Measurements from ENCODE around the gene MAP3K20. TPM values are rescaled to one million over a fixed set of nuclear protein-coding genes. Genes with fewer than 3 reads are reported as not detected.
"Not testable (repeated sequence)": the region's sequence is repeated elsewhere in the genome, so short reads cannot be mapped to it uniquely, and the experiment has no call there.

The MAP3K20 gene
- total RNA-seq, 6 donors from 2014 or later, result 16.3 to 41.7 (median 34.7) TPM

- Histone ChIP-seq H3K9me3 (no peaks in the 10 kb centered on the region), H3K27me3 (no peaks in the 10 kb centered on the region), H3K36me3 (peaks cover 0 to 16% (median 0%) of the 10 kb centered on the region in 4 donors), H3K4me3 (no peak overlapping the region), H3K27ac (no peak overlapping the region), H3K4me1 (peaks cover 0 to 16% (median 9%) of the 10 kb centered on the region in 4 donors)
- no peak for TF ChIP-seq POLR2AphosphoS5 (IDR thresholded peaks at IDR 0.05)
- TF ChIP-seq CTCF (IDR thresholded peaks at IDR 0.05), result no peak
- TF ChIP-seq EP300 (IDR thresholded peaks at IDR 0.05), result no peak
- no peak for TF ChIP-seq POLR2A (IDR thresholded peaks at IDR 0.05)
- DNase-seq, result no peak
- no peak for ATAC-seq (ENCODE audit: low FRiP score in 2 of 2)
- 82% methylated on average over 9 of the region's 9 CpGs for WGBS, 2 donors
Observed at GRCh38 chr2:173030561-173031490, 44.8 kb upstream of the MAP3K20 start.

- WGBS, 2 donors, result 85 to 96% methylated on average over 4 of the region's 4 CpGs
- no peak for TF ChIP-seq POLR2AphosphoS5 (IDR thresholded peaks at IDR 0.05)
- no peak for TF ChIP-seq POLR2A (IDR thresholded peaks at IDR 0.05)
- no peak for TF ChIP-seq CTCF (IDR thresholded peaks at IDR 0.05)
- TF ChIP-seq EP300 (IDR thresholded peaks at IDR 0.05), result no peak
- no peak overlapping the region for H3K27ac ChIP-seq
- DNase-seq (no peak), ATAC-seq (ENCODE audit: low FRiP score in 2 of 2) (no peak)
- peaks cover 0 to 14% (median 0%) of the 10 kb centered on the region in 4 donors for H3K36me3 ChIP-seq
- no peaks in the 10 kb centered on the region for H3K27me3 ChIP-seq
- no peak overlapping the region for H3K4me3 ChIP-seq
- H3K9me3 ChIP-seq, result no peaks in the 10 kb centered on the region
- peaks cover 0 to 14% (median 9%) of the 10 kb centered on the region in 4 donors for H3K4me1 ChIP-seq
Observed at GRCh38 chr2:173032032-173032431, 43.6 kb upstream of the MAP3K20 start.

- Histone ChIP-seq H3K9me3 (no peaks in the 10 kb centered on the region), H3K36me3 (peaks cover 0 to 17% (median 0%) of the 10 kb centered on the region in 4 donors), H3K4me3 (no peak overlapping the region), H3K27me3 (no peaks in the 10 kb centered on the region), H3K27ac (no peak overlapping the region), H3K4me1 (peaks cover 0 to 10% (median 5%) of the 10 kb centered on the region in 4 donors)
- WGBS, 2 donors, result 94 to 98% methylated on average over 3 of the region's 3 CpGs
- ATAC-seq (ENCODE audit: low FRiP score in 2 of 2), result no peak
- DNase-seq, result no peak
- TF ChIP-seq POLR2AphosphoS5 (IDR thresholded peaks at IDR 0.05), result no peak
- no peak for TF ChIP-seq POLR2A (IDR thresholded peaks at IDR 0.05)
- TF ChIP-seq CTCF (IDR thresholded peaks at IDR 0.05), result no peak
- no peak for TF ChIP-seq EP300 (IDR thresholded peaks at IDR 0.05)
Observed at GRCh38 chr2:173033084-173033483, 42.6 kb upstream of the MAP3K20 start.

- Histone ChIP-seq H3K36me3 (peaks cover 0 to 14% (median 0%) of the 10 kb centered on the region in 4 donors), H3K27ac (no peak overlapping the region), H3K27me3 (no peaks in the 10 kb centered on the region), H3K4me1 (peaks cover 0 to 10% (median 4%) of the 10 kb centered on the region in 4 donors), H3K4me3 (no peak overlapping the region), H3K9me3 (no peaks in the 10 kb centered on the region)
- TF ChIP-seq POLR2AphosphoS5 (IDR thresholded peaks at IDR 0.05), result no peak
- WGBS, 2 donors, result 80 to 82% methylated on average over 7 of the region's 7 CpGs
- ATAC-seq (ENCODE audit: low FRiP score in 2 of 2) (no peak), DNase-seq (no peak)
Observed at GRCh38 chr2:173034143-173034542, 41.5 kb upstream of the MAP3K20 start.

GRCh38 chr2:173037245-173038120 is 38.2 kb upstream of the MAP3K20 start:
- peak in 1 of 2 donors; percentile 75 for DNase-seq
- TF ChIP-seq POLR2A (IDR thresholded peaks at IDR 0.05), result no peak
- peak in 1 of 6 experiments; percentile 11 for TF ChIP-seq CTCF (IDR thresholded peaks at IDR 0.05)
- TF ChIP-seq EP300 (IDR thresholded peaks at IDR 0.05), result peak in 1 of 4 donors; percentile 28
- Histone ChIP-seq H3K27ac (no peak overlapping the region), H3K4me1 (peaks cover 0 to 10% (median 4%) of the 10 kb centered on the region in 4 donors), H3K27me3 (no peaks in the 10 kb centered on the region), H3K4me3 (no peak overlapping the region), H3K9me3 (no peaks in the 10 kb centered on the region), H3K36me3 (peaks cover 0 to 14% (median 0%) of the 10 kb centered on the region in 4 donors)
- ATAC-seq (ENCODE audit: low FRiP score in 2 of 2), result peak; percentile 35 to 74
- 66 to 67% methylated on average over 10 to 12 of the region's 12 CpGs for WGBS, 2 donors

DNA sequence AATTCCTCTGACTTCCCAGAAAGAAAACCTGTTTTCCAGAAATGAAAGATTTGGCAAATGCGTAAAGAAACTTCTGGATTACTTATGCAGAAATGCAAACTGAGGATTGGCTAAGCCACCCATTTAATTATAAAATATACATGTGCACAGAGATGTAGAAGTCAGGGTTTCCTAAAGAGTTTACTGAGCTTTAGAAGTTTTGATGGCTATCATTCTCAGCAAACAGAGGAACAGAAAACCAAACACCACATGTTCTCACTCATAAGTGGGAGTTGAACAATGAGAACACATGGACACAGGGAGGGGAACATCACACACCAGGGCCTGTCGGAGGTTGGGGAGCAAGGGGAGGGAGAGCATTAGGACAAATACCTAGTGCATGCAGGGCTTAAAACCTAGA is 37.4 kb upstream of the MAP3K20 start:
- Histone ChIP-seq H3K4me1 (peaks cover 0 to 10% (median 4%) of the 10 kb centered on the region in 4 donors), H3K36me3 (peaks cover 0 to 14% (median 0%) of the 10 kb centered on the region in 4 donors)
- H3K27ac ChIP-seq; H3K27me3 ChIP-seq; H3K4me3 ChIP-seq; ATAC-seq (ENCODE audit: low FRiP score in 2 of 2); DNase-seq; H3K9me3 ChIP-seq: not testable (repeated sequence)
- WGBS, 2 donors, result 53 to 72% methylated on average over 2 of the region's 2 CpGs
